CMK (cell line): ENCODE data around the gene SCN4A.
"Not testable (repeated sequence)": the region's sequence is repeated elsewhere in the genome, so short reads cannot be mapped to it uniquely, and the experiment has no call there.

Experiments
- DNase-seq: peaks from one replicate; pipeline ENCODE4 v3.0.0-alpha.2; 2010; ENCODE audit warnings: low read depth

SCN4A gene

GRCh38 chr17:63934183-63935112 lies 38.3 kb downstream of the SCN4A start:
- DNase-seq: no peak

GRCh38 chr17:63933598-63933997 lies 39.1 kb downstream of the SCN4A start:
- DNase-seq: no peak

- DNase-seq: no peak
Observed at GRCh38 chr17:63932721-63933120, 40.0 kb downstream of the SCN4A start.

GRCh38 chr17:63931981-63932561 lies 40.6 kb downstream of the SCN4A start, which contains the start of gene CD79B:
Gene CD79B, minus strand, starts transcription at chr17:63932331. Its CDS starts 70 bp downstream, at chr17:63932261.
- peak; percentile 25 for DNase-seq

GRCh38 chr17:63930951-63931575 lies 41.7 kb downstream of the SCN4A start:
- DNase-seq: peak; percentile 60

GRCh38 chr17:63929860-63930766 lies 42.6 kb downstream of the SCN4A start:
- no peak for DNase-seq

- no peak for DNase-seq
Observed at GRCh38 chr17:63928966-63929695, 43.6 kb downstream of the SCN4A start.

GRCh38 chr17:63928172-63928666 lies 44.5 kb downstream of the SCN4A start:
- no peak for DNase-seq

- DNase-seq: no peak
Observed at GRCh38 chr17:63927464-63928171, 45.1 kb downstream of the SCN4A start.

- DNase-seq: no peak
Observed at GRCh38 chr17:63926164-63926563, 46.6 kb downstream of the SCN4A start.

- DNase-seq: no peak
Observed at GRCh38 chr17:63925615-63926014, 47.1 kb downstream of the SCN4A start.

- not testable (repeated sequence) for DNase-seq
Observed at GRCh38 chr17:63922402-63922801, 50.3 kb downstream of the SCN4A start.

GRCh38 chr17:63920779-63921178 lies 51.9 kb downstream of the SCN4A start:
- not testable (repeated sequence) for DNase-seq

- not testable (repeated sequence) for DNase-seq
Observed at GRCh38 chr17:63920050-63920449, 52.7 kb downstream of the SCN4A start.

GRCh38 chr17:63919311-63919723 lies 53.4 kb downstream of the SCN4A start:
- DNase-seq: no peak

- not testable (repeated sequence) for DNase-seq
Observed at GRCh38 chr17:63918789-63919305, 53.9 kb downstream of the SCN4A start, which contains the start of gene GH1. Gene GH1, minus strand, starts transcription at chr17:63918839. Its CDS starts 63 bp downstream, at chr17:63918776.

GRCh38 chr17:63918305-63918704 lies 54.4 kb downstream of the SCN4A start:
- DNase-seq: no peak

GRCh38 chr17:63917646-63918045 lies 55.1 kb downstream of the SCN4A start:
- DNase-seq: no peak

GRCh38 chr17:63917206-63917605 lies 55.5 kb downstream of the SCN4A start:
- DNase-seq: not testable (repeated sequence)
